ENCODE data around the gene TSPAN5. TPM values are rescaled to one million over a fixed set of nuclear protein-coding genes. Genes with fewer than 3 reads are reported as not detected.

The TSPAN5 gene
- total RNA-seq, 4 donors from 2014 or later = 25.5 to 41.5 (median 36.5) TPM

- DNase-seq (ENCODE audit: low spot score in 2 of 2) = no peak
- intact Hi-C loops (cut with DNase I; ENCODE audit: low total_unique reads) = no loop called here
- no peak for TF ChIP-seq POLR2A (IDR thresholded peaks at IDR 0.05)
- no peak for TF ChIP-seq CTCF (IDR thresholded peaks at IDR 0.05)
- WGBS, 2 donors = 77% methylated on average over 5 of the region's 5 CpGs
- no peak overlapping the region for H3K4me3 ChIP-seq (ENCODE audit: low read depth, poor library complexity, severe bottlenecking)
Measured at GRCh38 chr4:98641376-98641775, 17.0 kb downstream of the TSPAN5 start.

GRCh38 chr4:98639523-98639922 is 18.9 kb downstream of the TSPAN5 start:
- TF ChIP-seq CTCF (IDR thresholded peaks at IDR 0.05) = no peak
- TF ChIP-seq POLR2A (IDR thresholded peaks at IDR 0.05) = no peak
- intact Hi-C loops (cut with DNase I; ENCODE audit: low total_unique reads) = no loop called here
- H3K4me3 ChIP-seq (ENCODE audit: low read depth, poor library complexity, severe bottlenecking) = no peak overlapping the region
- 76 to 79% methylated on average over 2 of the region's 2 CpGs for WGBS, 2 donors
- no peak for DNase-seq (ENCODE audit: low spot score in 2 of 2)

- DNase-seq (ENCODE audit: low spot score in 2 of 2) = no peak
- intact Hi-C loops (cut with DNase I; ENCODE audit: low total_unique reads) = no loop called here
- TF ChIP-seq CTCF (IDR thresholded peaks at IDR 0.05) (no peak), POLR2A (IDR thresholded peaks at IDR 0.05) (no peak)
- 90 to 92% methylated on average over 2 of the region's 2 CpGs for WGBS, 2 donors
- H3K4me3 ChIP-seq (ENCODE audit: low read depth, poor library complexity, severe bottlenecking) = no peak overlapping the region
Measured at GRCh38 chr4:98639108-98639507, 19.3 kb downstream of the TSPAN5 start.

- 78 to 82% methylated on average over 5 of the region's 5 CpGs for WGBS, 2 donors
- H3K4me3 ChIP-seq (ENCODE audit: low read depth, poor library complexity, severe bottlenecking) = no peak overlapping the region
- intact Hi-C loops (cut with DNase I; ENCODE audit: low total_unique reads) = no loop called here
- no peak for DNase-seq (ENCODE audit: low spot score in 2 of 2)
- TF ChIP-seq CTCF (IDR thresholded peaks at IDR 0.05) (no peak), POLR2A (IDR thresholded peaks at IDR 0.05) (no peak)
Measured at GRCh38 chr4:98638661-98639060, 19.8 kb downstream of the TSPAN5 start.

- WGBS, 2 donors = 100% methylated on average over 1 of the region's 1 CpG
- no peak overlapping the region for H3K4me3 ChIP-seq (ENCODE audit: low read depth, poor library complexity, severe bottlenecking)
- intact Hi-C loops (cut with DNase I; ENCODE audit: low total_unique reads) = no loop called here
- no peak for DNase-seq (ENCODE audit: low spot score in 2 of 2)
- TF ChIP-seq POLR2A (IDR thresholded peaks at IDR 0.05) (no peak), CTCF (IDR thresholded peaks at IDR 0.05) (no peak)
Measured at GRCh38 chr4:98634061-98634460, 24.4 kb downstream of the TSPAN5 start.

- intact Hi-C loops (cut with DNase I; ENCODE audit: low total_unique reads) = no loop called here
Measured at GRCh38 chr4:98633159-98633558, 25.3 kb downstream of the TSPAN5 start.

More at GRCh38 chr4:98633159-98633558, 25.3 kb downstream of the TSPAN5 start:
- no peak for TF ChIP-seq CTCF (IDR thresholded peaks at IDR 0.05)
- TF ChIP-seq POLR2A (IDR thresholded peaks at IDR 0.05) = no peak
- DNase-seq (ENCODE audit: low spot score in 2 of 2) = no peak
- no peak overlapping the region for H3K4me3 ChIP-seq (ENCODE audit: low read depth, poor library complexity, severe bottlenecking)
- 95 to 96% methylated on average over 3 of the region's 3 CpGs for WGBS, 2 donors

Measured in lower leg skin (tissue), 4 donors.